ENCODE data around the gene R3HDM1. TPM values are rescaled to one million over a fixed set of nuclear protein-coding genes. Genes with fewer than 3 reads are reported as not detected.
A peak's percentile ranks its signal among the peaks of the same experiment; 100 is the strongest.

Gene R3HDM1
- total and polyA plus RNA-seq, 11 donors: 5.7 to 24.3 (median 17.0) TPM

DNA sequence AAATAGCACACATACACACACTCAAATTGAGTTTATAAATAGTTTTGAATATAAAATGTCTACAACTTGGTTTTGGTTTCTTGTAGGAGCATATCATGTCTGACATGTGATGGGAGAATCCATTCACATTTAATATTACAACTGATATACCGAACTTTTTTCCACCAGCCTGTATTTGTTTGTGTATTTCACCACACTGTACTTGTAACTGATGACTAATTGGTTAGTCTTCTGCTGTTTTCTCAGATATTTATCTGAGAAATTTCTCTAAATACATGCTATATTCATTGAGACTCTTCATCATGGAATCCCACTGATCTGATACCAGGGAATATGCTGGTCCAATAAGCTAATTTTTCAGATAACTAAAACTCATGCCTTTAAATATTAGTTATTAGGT is 154.1 kb downstream of the R3HDM1 start:
- intact Hi-C loops (cut with DNase I): no loop called here
- ATAC-seq: no peak
- H3K9me3 ChIP-seq: no peaks in the 10 kb centered on the region

DNA sequence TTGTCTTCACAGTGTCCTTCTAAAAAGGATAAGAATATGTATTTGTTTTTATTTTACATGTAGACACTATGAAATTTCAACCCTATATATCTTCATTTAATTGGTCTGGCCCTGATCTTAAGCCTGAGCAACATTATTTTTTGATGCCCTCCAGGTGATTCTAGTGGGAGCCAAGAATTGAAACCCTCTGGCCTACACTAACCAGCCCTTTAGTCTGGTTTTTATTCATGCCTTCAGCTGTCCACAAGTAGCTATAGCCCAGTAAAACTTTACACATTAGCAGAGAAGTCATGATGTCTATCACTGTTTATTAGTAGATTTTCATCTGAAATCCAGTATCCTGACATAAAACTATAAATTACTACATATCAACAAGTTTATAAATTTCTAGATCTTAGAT is 157.7 kb downstream of the R3HDM1 start:
- Histone ChIP-seq H3K27ac (no peak overlapping the region), H3K9me3 (no peaks in the 10 kb centered on the region), H3K36me3 (peaks cover 0 to 31% (median 0%) of the 10 kb centered on the region in 9 donors), H3K4me3 (no peak overlapping the region), H3K27me3 (no peaks in the 10 kb centered on the region), H3K4me1 (peaks cover 0 to under 1% (median 0%) of the 10 kb centered on the region in 12 donors)
- no peak for TF ChIP-seq POLR2A (IDR thresholded peaks at IDR 0.05)
- TF ChIP-seq, protein P1, sequence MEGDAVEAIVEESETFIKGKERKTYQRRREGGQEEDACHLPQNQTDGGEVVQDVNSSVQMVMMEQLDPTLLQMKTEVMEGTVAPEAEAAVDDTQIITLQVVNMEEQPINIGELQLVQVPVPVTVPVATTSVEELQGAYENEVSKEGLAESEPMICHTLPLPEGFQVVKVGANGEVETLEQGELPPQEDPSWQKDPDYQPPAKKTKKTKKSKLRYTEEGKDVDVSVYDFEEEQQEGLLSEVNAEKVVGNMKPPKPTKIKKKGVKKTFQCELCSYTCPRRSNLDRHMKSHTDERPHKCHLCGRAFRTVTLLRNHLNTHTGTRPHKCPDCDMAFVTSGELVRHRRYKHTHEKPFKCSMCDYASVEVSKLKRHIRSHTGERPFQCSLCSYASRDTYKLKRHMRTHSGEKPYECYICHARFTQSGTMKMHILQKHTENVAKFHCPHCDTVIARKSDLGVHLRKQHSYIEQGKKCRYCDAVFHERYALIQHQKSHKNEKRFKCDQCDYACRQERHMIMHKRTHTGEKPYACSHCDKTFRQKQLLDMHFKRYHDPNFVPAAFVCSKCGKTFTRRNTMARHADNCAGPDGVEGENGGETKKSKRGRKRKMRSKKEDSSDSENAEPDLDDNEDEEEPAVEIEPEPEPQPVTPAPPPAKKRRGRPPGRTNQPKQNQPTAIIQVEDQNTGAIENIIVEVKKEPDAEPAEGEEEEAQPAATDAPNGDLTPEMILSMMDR (IDR thresholded peaks at IDR 0.05): no peak
- DNase-seq (no peak), ATAC-seq (no peak)
- intact Hi-C loops (cut with DNase I): no loop called here

More for the DNA sequence above, 154.1 kb downstream of the R3HDM1 start:
- no peaks in the 10 kb centered on the region for H3K27me3 ChIP-seq
- H3K4me1 ChIP-seq: no peaks in the 10 kb centered on the region
- no peak overlapping the region for H3K4me3 ChIP-seq
- TF ChIP-seq POLR2A (IDR thresholded peaks at IDR 0.05): no peak
- TF ChIP-seq, protein P1 (IDR thresholded peaks at IDR 0.05): no peak
- peaks cover 0 to 41% (median 13%) of the 10 kb centered on the region in 9 donors for H3K36me3 ChIP-seq
- DNase-seq: no peak
- H3K27ac ChIP-seq: no peak overlapping the region
- WGBS, 4 donors: 87 to 99% (median 96%) methylated on average over 1 of the region's 1 CpG

DNA sequence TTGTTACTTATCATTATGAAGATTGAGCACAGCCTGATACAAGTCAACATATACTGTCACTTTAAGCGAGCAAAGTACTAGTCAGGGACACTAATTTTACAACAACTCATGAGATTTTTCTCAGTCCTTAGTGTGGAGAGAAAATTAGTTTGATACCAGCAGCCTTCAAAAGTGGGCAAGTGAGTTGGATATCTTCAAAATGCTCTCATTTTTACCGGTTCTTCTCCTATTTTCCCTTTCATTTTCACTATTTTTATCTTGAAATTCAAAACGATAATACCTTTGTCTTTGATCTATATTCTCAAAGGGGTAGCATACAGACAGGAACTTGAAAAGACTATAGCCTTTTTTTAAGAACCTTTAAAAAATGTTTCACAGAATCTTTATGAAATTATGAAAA is 158.4 kb downstream of the R3HDM1 start:
- Histone ChIP-seq H3K36me3 (peaks cover 0 to 26% (median 0%) of the 10 kb centered on the region in 9 donors), H3K4me3 (no peak overlapping the region), H3K27me3 (no peaks in the 10 kb centered on the region), H3K4me1 (peaks cover 0 to 7% (median 0%) of the 10 kb centered on the region in 12 donors), H3K9me3 (no peaks in the 10 kb centered on the region), H3K27ac (no peak overlapping the region)
- intact Hi-C loops (cut with DNase I): no loop called here
- TF ChIP-seq, protein P1 (IDR thresholded peaks at IDR 0.05): no peak
- TF ChIP-seq POLR2A (IDR thresholded peaks at IDR 0.05): no peak
- 73 to 82% (median 81%) methylated on average over 3 of the region's 3 CpGs for WGBS, 4 donors
- no peak for DNase-seq
- no peak for ATAC-seq

DNA sequence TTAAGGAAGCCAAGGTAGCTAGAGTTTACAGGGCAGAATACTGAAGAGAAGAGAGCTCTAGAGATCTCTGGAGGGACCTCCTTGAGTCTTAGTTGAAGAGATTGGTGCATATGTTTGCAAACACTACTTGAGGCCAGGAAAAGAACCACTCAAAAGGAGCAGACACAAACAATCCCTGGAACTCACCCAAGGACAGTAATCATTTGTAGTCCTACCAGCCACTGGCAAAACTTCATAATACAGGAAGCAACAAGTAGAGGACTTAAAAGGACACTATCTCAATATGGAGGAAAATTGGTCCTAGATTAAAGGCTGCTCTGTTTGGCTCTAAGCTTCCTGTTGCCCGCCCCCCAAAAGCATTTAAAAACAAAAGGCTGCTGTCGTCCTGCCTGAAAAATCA is 163.4 kb downstream of the R3HDM1 start:
- intact Hi-C loops (cut with DNase I): no loop called here
- H3K4me3 ChIP-seq: no peak overlapping the region
- H3K36me3 ChIP-seq: peaks cover 0 to 12% (median 0%) of the 10 kb centered on the region in 9 donors
- no peaks in the 10 kb centered on the region for H3K9me3 ChIP-seq
- no peak for TF ChIP-seq POLR2A (IDR thresholded peaks at IDR 0.05)
- TF ChIP-seq, protein P1 (IDR thresholded peaks at IDR 0.05): no peak
- WGBS, 4 donors: 58 to 69% (median 64%) methylated on average over 2 of the region's 2 CpGs
- no peak overlapping the region for H3K27ac ChIP-seq
- H3K4me1 ChIP-seq: peaks cover 0 to 9% (median 0%) of the 10 kb centered on the region in 12 donors
- no peak for DNase-seq
- peak in 3 of 4 donors; percentile 45 to 61 (median 58) for ATAC-seq
- no peaks in the 10 kb centered on the region for H3K27me3 ChIP-seq

Measured in heart left ventricle (tissue), 16 donors.